SU-DHL-6 (cell line): ENCODE data around the gene HS6ST3.

Experiments
- H2AFZ ChIP-seq: fragments of 200-600 bp; sonication (generic); 2 replicates; pipeline ENCODE4 v1.6.1; 2014; ENCODE audit warnings: low read depth, mild to moderate bottlenecking, moderate library complexity, mixed read lengths, antibody characterized with exemption, low read length; ENCODE audit not compliant: severe bottlenecking
- H3F3A ChIP-seq: fragments of 200-600 bp; shearing (Covaris generic); 2 replicates; pipeline ENCODE4 v1.6.0; 2016; ENCODE audit warnings: antibody characterized with exemption, mild to moderate bottlenecking; ENCODE audit not compliant: insufficient read depth
- H3K27ac ChIP-seq: fragments of 200-600 bp; sonication (generic); 2 replicates; pipeline ENCODE4 v1.5.1; 2016; ENCODE audit warnings: low read depth, mild to moderate bottlenecking, low read length, moderate library complexity, mixed read lengths
- H3K27me3 ChIP-seq: fragments of 200-600 bp; sonication (generic), shearing (Covaris generic); 2 replicates; pipeline ENCODE4 v1.6.0; 2014; ENCODE audit warnings: mild to moderate bottlenecking, low read length
- H3K36me3 ChIP-seq: fragments of 200-600 bp; sonication (generic); 2 replicates; pipeline ENCODE4 v1.6.1; 2014; ENCODE audit warnings: mild to moderate bottlenecking, low read length, mixed read lengths
- H3K4me2 ChIP-seq: fragments of 300-600, 200-600 bp; shearing (Covaris generic), sonication (generic); 2 replicates; pipeline ENCODE4 v1.6.0; 2014; ENCODE audit warnings: low read length, low read depth, mild to moderate bottlenecking; ENCODE audit not compliant: poor library complexity, severe bottlenecking
- H3K4me3 ChIP-seq: fragments of 200-600 bp; sonication (generic); 2 replicates; pipeline ENCODE4 v1.5.1; 2014; ENCODE audit warnings: antibody characterized with exemption, low read length, mild to moderate bottlenecking, mixed read lengths; ENCODE audit not compliant: insufficient read depth, poor library complexity, severe bottlenecking
- H3K79me2 ChIP-seq: fragments of 200-600 bp; sonication (generic); 2 replicates; pipeline ENCODE4 v1.6.1; 2014; ENCODE audit warnings: mild to moderate bottlenecking, low read length, moderate library complexity; ENCODE audit not compliant: insufficient read depth
- H3K9ac ChIP-seq: fragments of 200-600 bp; sonication (generic); 2 replicates; pipeline ENCODE4 v1.7.0; 2014; ENCODE audit warnings: mild to moderate bottlenecking, low read length
- H3K9me2 ChIP-seq: fragments of 200-600 bp; sonication (generic); replicated peaks from 2 replicates; pipeline ENCODE4 v1.6.1; 2014; ENCODE audit warnings: low read length; ENCODE audit not compliant: insufficient read depth
- H3K9me3 ChIP-seq: fragments of 200-600 bp; sonication (generic); 2 replicates; pipeline ENCODE4 v1.6.1; 2014; ENCODE audit warnings: low read length, mixed read lengths; ENCODE audit not compliant: insufficient read depth
- H4K20me1 ChIP-seq: fragments of 200-600 bp; sonication (generic); 2 replicates; pipeline ENCODE4 v1.6.1; 2014; ENCODE audit warnings: low read depth, mild to moderate bottlenecking, antibody characterized with exemption, low read length, moderate library complexity, mixed read lengths
- CTCF ChIP-seq: fragments of 200-600 bp; sonication (generic); IDR thresholded peaks from one replicate; pipeline ENCODE4 v1.5.1; 2017; ENCODE audit warnings: antibody characterized with exemption, mild to moderate bottlenecking, low read length, moderate library complexity; ENCODE audit not compliant: insufficient read depth, poor library complexity, severe bottlenecking
- EZH2phosphoT487 ChIP-seq: fragments of 200-600 bp; sonication (generic), shearing (Covaris generic); conservative IDR thresholded peaks from 2 replicates; pipeline ENCODE4 v1.6.1; 2018; ENCODE audit warnings: mild to moderate bottlenecking, antibody characterized with exemption, low read length, moderate library complexity, mixed read lengths

HS6ST3 gene

DNA sequence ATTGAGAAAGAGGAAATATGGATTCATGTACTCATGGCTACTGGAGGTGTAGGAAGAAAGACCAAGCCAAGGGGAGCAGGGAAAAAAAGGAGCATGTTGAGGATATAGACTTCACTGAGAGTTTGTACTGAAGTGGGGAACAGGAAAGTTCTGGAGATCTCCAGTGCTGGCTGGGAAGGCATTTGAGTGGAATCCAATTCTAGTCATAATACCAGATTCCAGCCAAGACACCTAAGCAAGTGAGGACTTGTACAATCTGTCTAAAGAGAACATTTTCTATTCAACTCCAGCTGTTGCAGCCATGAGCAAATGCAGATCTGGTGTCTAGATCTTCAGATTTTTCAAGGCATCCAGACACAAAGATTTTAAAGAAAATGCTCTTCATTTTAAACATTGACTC is 491.8 kb downstream of the HS6ST3 start:
- H2AFZ ChIP-seq = no peak overlapping the region
- H3K9me3 ChIP-seq = no peaks in the 10 kb centered on the region
- no peak overlapping the region for H3K9ac ChIP-seq
- no peaks in the 10 kb centered on the region for H4K20me1 ChIP-seq
- no peaks in the 10 kb centered on the region for H3K9me2 ChIP-seq
- H3K27me3 ChIP-seq = no peaks in the 10 kb centered on the region
- H3K36me3 ChIP-seq = no peaks in the 10 kb centered on the region
- no peaks in the 10 kb centered on the region for H3F3A ChIP-seq
- no peaks in the 10 kb centered on the region for H3K79me2 ChIP-seq
- TF ChIP-seq EZH2phosphoT487 = no peak
- TF ChIP-seq CTCF = no peak
- no peak overlapping the region for H3K27ac ChIP-seq
- H3K4me3 ChIP-seq = no peak overlapping the region
- no peak overlapping the region for H3K4me2 ChIP-seq

- H3K36me3 ChIP-seq = no peaks in the 10 kb centered on the region
- no peaks in the 10 kb centered on the region for H3K27me3 ChIP-seq
- H3K9ac ChIP-seq = no peak overlapping the region
- TF ChIP-seq CTCF = no peak
- no peak for TF ChIP-seq EZH2phosphoT487
- H2AFZ ChIP-seq = no peak overlapping the region
- no peaks in the 10 kb centered on the region for H3K9me3 ChIP-seq
- no peaks in the 10 kb centered on the region for H3F3A ChIP-seq
- H3K4me3 ChIP-seq = no peak overlapping the region
- no peaks in the 10 kb centered on the region for H4K20me1 ChIP-seq
- no peaks in the 10 kb centered on the region for H3K79me2 ChIP-seq
- no peak overlapping the region for H3K4me2 ChIP-seq
- no peaks in the 10 kb centered on the region for H3K9me2 ChIP-seq
- no peak overlapping the region for H3K27ac ChIP-seq
Observed at GRCh38 chr13:96615252-96615651, 525.3 kb downstream of the HS6ST3 start.

DNA sequence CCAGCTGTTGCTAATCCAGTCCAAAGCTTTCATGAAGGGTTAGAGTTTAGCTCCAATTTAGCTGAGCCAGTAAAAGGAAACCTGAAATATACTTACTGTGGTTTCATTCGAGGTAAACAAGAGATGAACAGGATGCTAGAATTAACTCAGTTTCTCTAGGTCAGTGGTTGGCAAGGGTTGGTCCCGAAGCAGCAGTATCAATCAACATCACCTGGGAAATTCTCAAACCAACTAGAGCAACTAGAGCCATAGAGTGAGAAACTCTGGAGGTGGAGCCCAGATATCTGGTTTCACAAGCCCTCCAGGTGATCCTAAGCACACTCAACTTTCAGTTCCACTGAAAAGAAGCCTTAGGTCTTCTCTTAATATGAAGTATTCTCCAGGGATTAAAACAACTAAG is 527.6 kb downstream of the HS6ST3 start:
- Histone ChIP-seq H2AFZ (no peak overlapping the region), H4K20me1 (no peaks in the 10 kb centered on the region), H3F3A (no peaks in the 10 kb centered on the region), H3K4me2 (no peak overlapping the region), H3K9me3 (no peaks in the 10 kb centered on the region), H3K79me2 (no peaks in the 10 kb centered on the region), H3K27me3 (no peaks in the 10 kb centered on the region), H3K9ac (no peak overlapping the region), H3K9me2 (no peaks in the 10 kb centered on the region), H3K27ac (no peak overlapping the region), H3K4me3 (no peak overlapping the region), H3K36me3 (no peaks in the 10 kb centered on the region)
- TF ChIP-seq CTCF = no peak
- TF ChIP-seq EZH2phosphoT487 = no peak
